HepG2 (cell line): ENCODE data around the gene AKT3. TPM values are rescaled to one million over a fixed set of nuclear protein-coding genes. Genes with fewer than 3 reads are reported as not detected.

Experiments used
- ATAC-seq: fragments of 200-7000 bp; cut with Tn5 transposase; 3 replicates; pipeline ENCODE4 v1.9.1; 2020; ENCODE audit warnings: mild to moderate bottlenecking, moderate library complexity
- BruUV-seq: library from RNA; stranded (reverse); fragments of 400-500 nt; replicated peaks from 2 replicates; lab custom pipeline; 2021; lab: Mats Ljungman, UMichigan
- CTCF ChIA-PET: fragments of 300-600 bp; formaldehyde crosslinking; extraction: SDS; loops from one replicate; lab custom pipeline; 2021; ENCODE audit warnings: low total read pairs, inconsistent platforms, low intra/inter-chr PET ratio; lab: Yijun Ruan, JAX
- POLR2A ChIA-PET: fragments of 350-600 bp; sonication (Branson Sonifier 250); formaldehyde crosslinking; loops from one replicate; lab custom pipeline; 2020; ENCODE audit warnings: antibody characterized with exemption, inconsistent platforms; lab: Yijun Ruan, JAX
- DNase-seq: peaks from one replicate; pipeline ENCODE4 v3.0.0-alpha.2; 2015; ENCODE audit warnings: low spot score
- FAIRE-seq: peaks from 3 replicates; lab custom pipeline; 2011; peaks lifted over from hg19 to GRCh38; lab: Jason Lieb, UNC
- H2AFZ ChIP-seq: one replicate; pipeline ENCODE4 v1.6.1; 2011; ENCODE audit warnings: low read length, inconsistent platforms
- H3K27ac ChIP-seq: fragments of 300-600 bp; 3 replicates; pipeline ENCODE4 v1.8.0; 2011; ENCODE audit warnings: mixed run types, mild to moderate bottlenecking, mixed read lengths, low read length, inconsistent platforms; ENCODE audit not compliant: insufficient read depth; ENCODE audit errors: extremely low read length
- H3K27me3 ChIP-seq, 2 experiments: fragments of 200-600 bp in 1 of 2; 2 replicates in 1 of 2; 3 replicates in 1 of 2; pipeline versions ENCODE4 v1.6.0 to v1.8.0; 2011; ENCODE audit warnings: low read length in 2 of 2, mild to moderate bottlenecking in 2 of 2, moderate library complexity in 2 of 2, inconsistent platforms in 1 of 2; ENCODE audit not compliant: insufficient read depth in 2 of 2, control insufficient read depth in 1 of 2
- H3K36me3 ChIP-seq, 2 experiments: fragments of 200-600 bp in 1 of 2; replicated peaks in 1 of 2; 2 replicates in 1 of 2; 3 replicates in 1 of 2; pipeline versions ENCODE4 v1.5.1 to v1.8.0; 2011; ENCODE audit warnings: low read length in 2 of 2, inconsistent platforms in 1 of 2; ENCODE audit not compliant: insufficient read depth in 2 of 2, control insufficient read depth in 1 of 2
- H3K4me1 ChIP-seq: 2 replicates; pipeline ENCODE4 v1.5.1; 2012; ENCODE audit warnings: low read length, inconsistent platforms; ENCODE audit not compliant: insufficient read depth
- H3K4me2 ChIP-seq: 2 replicates; pipeline ENCODE4 v1.6.0; 2011; ENCODE audit warnings: low read depth, low read length, inconsistent platforms
- H3K4me3 ChIP-seq, 3 experiments: fragments of 200-600 bp in 1 of 3; sonication (generic), shearing (Covaris generic) in 1 of 3; replicated peaks in 1 of 3; 2 replicates each; pipeline ENCODE4 v1.5.1; 2011 to 2016; ENCODE audit warnings: low read length in 3 of 3, inconsistent platforms in 2 of 3, low read depth in 2 of 3, mild to moderate bottlenecking in 2 of 3, control low read depth in 1 of 3, mixed read lengths in 1 of 3; ENCODE audit not compliant: insufficient read depth in 1 of 3
- H3K79me2 ChIP-seq: one replicate; pipeline ENCODE4 v1.6.1; 2011; ENCODE audit warnings: low read length, inconsistent platforms; ENCODE audit not compliant: insufficient read depth
- H3K9ac ChIP-seq: 2 replicates; pipeline ENCODE4 v1.6.0; 2011; ENCODE audit warnings: mild to moderate bottlenecking, low read depth, low read length, inconsistent platforms; ENCODE audit not compliant: insufficient read depth
- H3K9me3 ChIP-seq: 2 replicates; pipeline ENCODE4 v1.5.1; 2012; ENCODE audit warnings: mild to moderate bottlenecking, low read length
- H4K20me1 ChIP-seq: 2 replicates; pipeline ENCODE4 v1.6.0; 2011; ENCODE audit warnings: inconsistent platforms, mild to moderate bottlenecking, low read length, moderate library complexity; ENCODE audit not compliant: insufficient read depth
- ARNT ChIP-seq: fragments of 450-650 bp; IDR thresholded peaks from 2 replicates; pipeline ENCODE4 v1.6.1; 2017
- EED ChIP-seq: sonication (generic); formaldehyde crosslinking; IDR thresholded peaks from 2 replicates; pipeline ENCODE4 v1.5.0; 2020; ENCODE audit warnings: mild to moderate bottlenecking, missing genetic modification reagents
- HMG20A ChIP-seq: IDR thresholded peaks from 2 replicates; pipeline ENCODE4 v1.6.1; 2016; ENCODE audit warnings: borderline replicate concordance
- MTF2 ChIP-seq: sonication (generic); formaldehyde crosslinking; IDR thresholded peaks from 2 replicates; pipeline ENCODE4 v1.5.0; 2020; ENCODE audit warnings: missing genetic modification reagents, borderline replicate concordance
- REL ChIP-seq: sonication (generic); formaldehyde crosslinking; conservative IDR thresholded peaks from 2 replicates; pipeline ENCODE4 v1.8.0; 2022; ENCODE audit warnings: mild to moderate bottlenecking, missing genetic modification reagents, moderate library complexity
- SIN3B ChIP-seq: fragments of 150-350 bp; IDR thresholded peaks from 2 replicates; pipeline ENCODE4 v1.6.1; 2014; ENCODE audit warnings: low read length
- SYNCRIP ChIP-seq: fragments of 200-400 bp; formaldehyde crosslinking; IDR thresholded peaks from 2 replicates; pipeline ENCODE4 v1.6.1; 2018; ENCODE audit warnings: mild to moderate bottlenecking, low read depth, low read length; ENCODE audit not compliant: insufficient read depth
- TCF7L2 ChIP-seq: IDR thresholded peaks from 2 replicates; pipeline ENCODE4 v1.6.1; 2011; ENCODE audit warnings: mild to moderate bottlenecking, low read depth, low read length, moderate library complexity
- ZNF720 ChIP-seq: sonication (generic); formaldehyde crosslinking; IDR thresholded peaks from 2 replicates; pipeline ENCODE4 v1.4.0; 2020; ENCODE audit warnings: missing genetic modification reagents
- WGBS: methylation state at CpG from one replicate; pipeline ENCODE4 v1.1.6; 2017; ENCODE audit warnings: low lambda C conversion rate; 5-methylcytosine and 5-hydroxymethylcytosine counted together
- in situ Hi-C: cut with HindIII; loops from 2 replicates; pipeline ENCODE4 v1.10.0; 2017; ENCODE audit warnings: low pct_unique_long_range_greater_than_20kb; ENCODE audit not compliant: extremely low pct_ligation_motif_present
- intact Hi-C: fragments of 100-400 bp; cut with micrococcal nuclease; formaldehyde crosslinking; loops from one replicate; pipeline ENCODE4 v1.10.0; 2022; ENCODE audit not compliant: unreplicated experiment
- polyA plus RNA-seq, 8 experiments: library from polyadenylated mRNA; depleted of rRNA in 3 of 8; stranded (reverse) in 7 of 8; unstranded in 1 of 8; fragments of >200 nt; fragmentation: Illumina TruSeq in 4 of 8; extraction: Trizol in 4 of 8; gene quantifications; 2 replicates each; pipeline versions ENCODE4 v1.2.1 to v1.2.3, GENCODE V29; 2011 to 2016; ENCODE audit warnings: low read depth in 4 of 8, missing spikeins in 1 of 8, mixed read lengths in 1 of 8; ENCODE audit not compliant: insufficient read depth in 1 of 8
- total RNA-seq, 5 experiments: library from RNA; depleted of rRNA; stranded (reverse); fragments of >200 nt; fragmentation: Illumina TruSeq; extraction: Trizol; gene quantifications; 2 replicates each; pipeline ENCODE4 v1.2.3, GENCODE V29; 2016; ENCODE audit warnings: low read depth in 1 of 5
- TF ChIP-seq, protein P1 (sequence below), 2 experiments: IDR thresholded peaks; 2 replicates each; pipeline ENCODE4 v1.6.1; 2011 to 2012; ENCODE audit warnings: low read length in 2 of 2, borderline replicate concordance in 1 of 2, low read depth in 1 of 2, mild to moderate bottlenecking in 1 of 2, moderate library complexity in 1 of 2
- TF ChIP-seq, protein P2 (sequence below): sonication (generic); formaldehyde crosslinking; IDR thresholded peaks from 2 replicates; pipeline ENCODE4 v1.5.0; 2020; ENCODE audit warnings: missing genetic modification reagents
- TF ChIP-seq, protein P3 (sequence below): IDR thresholded peaks from 2 replicates; pipeline ENCODE4 v1.6.1; 2016; ENCODE audit warnings: missing compliant biosample characterization, missing genetic modification reagents, borderline replicate concordance

AKT3 gene
- total and polyA plus RNA-seq, 2 of the 13 experiments (the other 11 are each of a cell fraction or from before 2014, with no cell fraction given): 0.07 TPM

DNA sequence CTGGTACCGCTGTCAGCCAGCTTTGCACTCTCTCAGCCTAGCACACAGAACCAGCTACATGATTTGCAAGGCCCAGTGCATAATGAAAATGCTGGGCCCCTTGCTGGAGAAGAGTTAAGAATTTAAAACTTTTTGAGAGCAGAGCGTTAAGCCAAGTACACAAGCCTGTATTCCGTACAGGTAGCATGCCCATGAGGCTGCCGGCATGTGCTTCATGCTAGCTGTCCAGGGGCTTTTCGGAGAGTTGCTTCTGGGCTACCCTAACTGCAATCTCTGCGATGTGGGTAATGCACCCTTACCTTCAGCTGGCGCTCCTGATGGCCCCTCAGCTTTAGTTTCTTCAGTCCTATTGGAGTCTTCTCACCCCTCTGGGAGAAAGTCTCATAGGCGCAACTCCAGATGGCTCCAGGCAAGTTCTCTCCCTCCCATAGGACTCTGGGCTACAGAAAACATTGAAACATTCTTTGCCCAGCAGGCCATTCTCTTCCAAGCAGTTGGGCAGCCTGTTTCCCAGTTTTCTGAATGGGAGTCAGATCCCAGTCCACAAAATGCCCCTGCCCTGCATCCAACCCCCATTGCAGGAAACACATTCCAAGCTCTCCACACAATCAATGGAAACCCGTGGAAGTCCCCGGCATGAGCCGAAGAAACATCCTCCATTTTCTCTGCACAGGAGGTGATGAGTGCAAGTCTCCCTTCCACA is 5.7 kb upstream of the AKT3 start (continued):
- TF ChIP-seq, protein P1, sequence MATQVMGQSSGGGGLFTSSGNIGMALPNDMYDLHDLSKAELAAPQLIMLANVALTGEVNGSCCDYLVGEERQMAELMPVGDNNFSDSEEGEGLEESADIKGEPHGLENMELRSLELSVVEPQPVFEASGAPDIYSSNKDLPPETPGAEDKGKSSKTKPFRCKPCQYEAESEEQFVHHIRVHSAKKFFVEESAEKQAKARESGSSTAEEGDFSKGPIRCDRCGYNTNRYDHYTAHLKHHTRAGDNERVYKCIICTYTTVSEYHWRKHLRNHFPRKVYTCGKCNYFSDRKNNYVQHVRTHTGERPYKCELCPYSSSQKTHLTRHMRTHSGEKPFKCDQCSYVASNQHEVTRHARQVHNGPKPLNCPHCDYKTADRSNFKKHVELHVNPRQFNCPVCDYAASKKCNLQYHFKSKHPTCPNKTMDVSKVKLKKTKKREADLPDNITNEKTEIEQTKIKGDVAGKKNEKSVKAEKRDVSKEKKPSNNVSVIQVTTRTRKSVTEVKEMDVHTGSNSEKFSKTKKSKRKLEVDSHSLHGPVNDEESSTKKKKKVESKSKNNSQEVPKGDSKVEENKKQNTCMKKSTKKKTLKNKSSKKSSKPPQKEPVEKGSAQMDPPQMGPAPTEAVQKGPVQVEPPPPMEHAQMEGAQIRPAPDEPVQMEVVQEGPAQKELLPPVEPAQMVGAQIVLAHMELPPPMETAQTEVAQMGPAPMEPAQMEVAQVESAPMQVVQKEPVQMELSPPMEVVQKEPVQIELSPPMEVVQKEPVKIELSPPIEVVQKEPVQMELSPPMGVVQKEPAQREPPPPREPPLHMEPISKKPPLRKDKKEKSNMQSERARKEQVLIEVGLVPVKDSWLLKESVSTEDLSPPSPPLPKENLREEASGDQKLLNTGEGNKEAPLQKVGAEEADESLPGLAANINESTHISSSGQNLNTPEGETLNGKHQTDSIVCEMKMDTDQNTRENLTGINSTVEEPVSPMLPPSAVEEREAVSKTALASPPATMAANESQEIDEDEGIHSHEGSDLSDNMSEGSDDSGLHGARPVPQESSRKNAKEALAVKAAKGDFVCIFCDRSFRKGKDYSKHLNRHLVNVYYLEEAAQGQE (IDR thresholded peaks at IDR 0.05; ENCODE audit: borderline replicate concordance in 1 of 2, low read depth in 1 of 2, low read length in 2 of 2): no peak
- no peak for TF ChIP-seq ARNT
- no peak for TF ChIP-seq HMG20A
- TF ChIP-seq SIN3B: no peak

DNA sequence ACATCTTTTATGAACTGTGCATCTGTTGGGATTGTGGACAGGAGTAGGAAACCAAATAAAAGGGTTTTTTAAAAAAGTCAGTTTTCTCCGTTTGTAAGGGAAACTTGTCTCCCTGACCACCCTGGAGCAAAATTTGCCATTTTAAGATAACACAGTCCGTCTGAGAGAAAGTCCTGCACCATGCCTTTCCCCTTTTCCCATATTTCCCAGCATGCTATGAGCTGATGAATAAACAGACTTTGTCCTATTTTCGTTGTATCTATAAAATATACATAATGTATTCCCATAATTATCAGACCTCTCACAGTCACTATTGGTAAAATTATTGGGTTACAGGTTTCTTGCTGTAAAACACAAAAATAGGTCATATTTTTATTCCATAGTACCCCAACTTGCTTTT is 1.7 kb upstream of the AKT3 start:
- Histone ChIP-seq H3K27me3 (peaks cover 3 to 31% of the 10 kb centered on the region in 2 experiments; a peak in 4 of 5 replicates), H3K27ac (no peak overlapping the region), H3K9ac (no peak overlapping the region), H2AFZ (no peak overlapping the region), H3K9me3 (no peaks in the 10 kb centered on the region), H4K20me1 (no peaks in the 10 kb centered on the region), H3K4me3 (no peak overlapping the region), H3K4me1 (peaks cover 5% of the 10 kb centered on the region; the same call in 1 of the 2 replicates), H3K36me3 (no peaks in the 10 kb centered on the region), H3K4me2 (no peak overlapping the region), H3K79me2 (no peaks in the 10 kb centered on the region)
- ATAC-seq: no peak
- in situ Hi-C loops (no loop called here), intact Hi-C loops (loop anchor here (10.0 kb wide), 1 partner anchor 193 kb away; no protein-coding TSS in a partner anchor)
- CTCF ChIA-PET: no interaction called here
- BruUV-seq: no TSS peak
- DNase-seq: no peak
- FAIRE-seq: no peak
- 0% methylated on average over 2 of the region's 3 CpGs for WGBS
- POLR2A ChIA-PET: no interaction called here
- no peak for TF ChIP-seq REL
- no peak for TF ChIP-seq TCF7L2
- TF ChIP-seq, protein P2, sequence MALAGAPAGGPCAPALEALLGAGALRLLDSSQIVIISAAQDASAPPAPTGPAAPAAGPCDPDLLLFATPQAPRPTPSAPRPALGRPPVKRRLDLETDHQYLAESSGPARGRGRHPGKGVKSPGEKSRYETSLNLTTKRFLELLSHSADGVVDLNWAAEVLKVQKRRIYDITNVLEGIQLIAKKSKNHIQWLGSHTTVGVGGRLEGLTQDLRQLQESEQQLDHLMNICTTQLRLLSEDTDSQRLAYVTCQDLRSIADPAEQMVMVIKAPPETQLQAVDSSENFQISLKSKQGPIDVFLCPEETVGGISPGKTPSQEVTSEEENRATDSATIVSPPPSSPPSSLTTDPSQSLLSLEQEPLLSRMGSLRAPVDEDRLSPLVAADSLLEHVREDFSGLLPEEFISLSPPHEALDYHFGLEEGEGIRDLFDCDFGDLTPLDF (CRISPR knock-in tag): no peak
- TF ChIP-seq EED (CRISPR knock-in tag): no peak
- TF ChIP-seq, protein P3, sequence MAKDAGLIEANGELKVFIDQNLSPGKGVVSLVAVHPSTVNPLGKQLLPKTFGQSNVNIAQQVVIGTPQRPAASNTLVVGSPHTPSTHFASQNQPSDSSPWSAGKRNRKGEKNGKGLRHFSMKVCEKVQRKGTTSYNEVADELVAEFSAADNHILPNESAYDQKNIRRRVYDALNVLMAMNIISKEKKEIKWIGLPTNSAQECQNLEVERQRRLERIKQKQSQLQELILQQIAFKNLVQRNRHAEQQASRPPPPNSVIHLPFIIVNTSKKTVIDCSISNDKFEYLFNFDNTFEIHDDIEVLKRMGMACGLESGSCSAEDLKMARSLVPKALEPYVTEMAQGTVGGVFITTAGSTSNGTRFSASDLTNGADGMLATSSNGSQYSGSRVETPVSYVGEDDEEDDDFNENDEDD (CRISPR knock-in tag): no peak
- TF ChIP-seq ZNF720 (CRISPR knock-in tag): no peak
- no peak for TF ChIP-seq MTF2 (CRISPR knock-in tag)
- no peak for TF ChIP-seq SYNCRIP
